Measurements from ENCODE around the gene PDE2A. TPM values are rescaled to one million over a fixed set of nuclear protein-coding genes. Genes with fewer than 3 reads are reported as not detected.

The PDE2A gene
- total and polyA plus RNA-seq, 2 experiments from 2014 or later, result 0.60 to 2.2 TPM

DNA sequence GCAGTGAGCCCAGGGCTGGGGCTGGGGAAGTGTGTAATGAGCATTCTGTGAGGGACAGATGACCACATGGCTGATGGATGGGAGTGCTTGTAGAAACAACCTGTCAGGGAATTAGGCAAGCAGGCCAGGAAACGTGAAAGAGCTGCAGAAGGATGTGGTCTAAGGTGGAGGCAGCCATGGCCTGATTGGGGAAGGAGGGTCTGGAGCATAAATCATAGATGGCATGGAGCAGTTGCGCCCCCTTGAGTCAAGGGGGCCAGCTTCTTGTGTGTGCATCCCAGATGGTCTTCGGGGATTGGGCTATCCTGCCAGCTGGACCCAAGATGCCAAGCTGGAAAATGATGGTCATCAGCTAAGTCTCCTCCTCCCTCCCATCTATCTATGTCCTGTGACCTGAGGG is 120.5 kb downstream of the PDE2A start:
- Histone ChIP-seq H3K4me3 (no peak overlapping the region), H2AFZ (no peak overlapping the region), H3K9me2 (replicated peaks; ENCODE audit: insufficient read depth) (no peaks in the 10 kb centered on the region), H3K4me2 (no peak overlapping the region), H3K79me2 (no peaks in the 10 kb centered on the region), H3K9me3 (ENCODE audit: low read depth) (no peaks in the 10 kb centered on the region), H3K36me3 (replicated peaks; ENCODE audit: insufficient read depth, low read depth) (no peaks in the 10 kb centered on the region), H3K27me3 (no peaks in the 10 kb centered on the region), H4K20me1 (ENCODE audit: insufficient read depth, poor library complexity, severe bottlenecking) (no peaks in the 10 kb centered on the region), H3K4me1 (ENCODE audit: insufficient read depth) (no peaks in the 10 kb centered on the region), H3K27ac (no peak overlapping the region)
- TF ChIP-seq, protein P1, sequence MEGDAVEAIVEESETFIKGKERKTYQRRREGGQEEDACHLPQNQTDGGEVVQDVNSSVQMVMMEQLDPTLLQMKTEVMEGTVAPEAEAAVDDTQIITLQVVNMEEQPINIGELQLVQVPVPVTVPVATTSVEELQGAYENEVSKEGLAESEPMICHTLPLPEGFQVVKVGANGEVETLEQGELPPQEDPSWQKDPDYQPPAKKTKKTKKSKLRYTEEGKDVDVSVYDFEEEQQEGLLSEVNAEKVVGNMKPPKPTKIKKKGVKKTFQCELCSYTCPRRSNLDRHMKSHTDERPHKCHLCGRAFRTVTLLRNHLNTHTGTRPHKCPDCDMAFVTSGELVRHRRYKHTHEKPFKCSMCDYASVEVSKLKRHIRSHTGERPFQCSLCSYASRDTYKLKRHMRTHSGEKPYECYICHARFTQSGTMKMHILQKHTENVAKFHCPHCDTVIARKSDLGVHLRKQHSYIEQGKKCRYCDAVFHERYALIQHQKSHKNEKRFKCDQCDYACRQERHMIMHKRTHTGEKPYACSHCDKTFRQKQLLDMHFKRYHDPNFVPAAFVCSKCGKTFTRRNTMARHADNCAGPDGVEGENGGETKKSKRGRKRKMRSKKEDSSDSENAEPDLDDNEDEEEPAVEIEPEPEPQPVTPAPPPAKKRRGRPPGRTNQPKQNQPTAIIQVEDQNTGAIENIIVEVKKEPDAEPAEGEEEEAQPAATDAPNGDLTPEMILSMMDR (IDR thresholded peaks at IDR 0.05; ENCODE audit: poor library complexity), result peak; percentile 6
- no peak for TF ChIP-seq EZH2 (IDR thresholded peaks at IDR 0.05; ENCODE audit: borderline replicate concordance)
- no peak for DNase-seq (ENCODE audit: low spot score)
- 82% methylated on average over 3 of the region's 3 CpGs for WGBS (ENCODE audit: low lambda C conversion rate, missing lambda C conversion rate)

DNA sequence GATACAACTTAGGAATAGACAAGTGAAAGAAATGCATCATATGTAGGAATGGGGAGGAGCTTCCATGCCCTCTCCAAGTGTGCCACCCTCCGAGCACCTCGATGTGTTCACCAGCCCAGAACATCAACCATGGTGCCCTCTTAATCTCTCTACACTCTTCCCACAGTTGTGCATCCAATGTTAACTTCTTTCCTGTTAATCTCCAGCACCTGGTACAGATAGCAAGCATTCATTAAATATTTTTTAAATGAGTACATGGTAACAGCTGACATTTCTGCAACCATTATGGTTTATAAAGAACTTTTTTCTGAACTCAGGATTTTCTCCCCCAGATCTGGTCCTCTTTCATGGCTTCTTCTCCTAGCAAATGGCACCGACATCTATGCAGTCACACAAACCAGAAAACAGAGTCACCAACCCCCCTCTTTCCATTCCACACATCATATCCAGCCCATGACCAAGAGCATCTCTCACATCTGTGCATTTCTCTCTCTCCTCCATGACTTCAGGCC is 121.8 kb downstream of the PDE2A start:
- Histone ChIP-seq H4K20me1 (ENCODE audit: insufficient read depth, poor library complexity, severe bottlenecking) (no peaks in the 10 kb centered on the region), H3K27ac (no peak overlapping the region), H3K9me2 (replicated peaks; ENCODE audit: insufficient read depth) (no peaks in the 10 kb centered on the region), H3K36me3 (replicated peaks; ENCODE audit: insufficient read depth, low read depth) (no peaks in the 10 kb centered on the region), H3K4me1 (ENCODE audit: insufficient read depth) (no peaks in the 10 kb centered on the region), H3K27me3 (no peaks in the 10 kb centered on the region), H2AFZ (no peak overlapping the region), H3K9me3 (ENCODE audit: low read depth) (no peaks in the 10 kb centered on the region), H3K79me2 (no peaks in the 10 kb centered on the region), H3K4me2 (no peak overlapping the region), H3K4me3 (no peak overlapping the region)
- WGBS (ENCODE audit: low lambda C conversion rate, missing lambda C conversion rate), result 97% methylated on average over 3 of the region's 3 CpGs
- TF ChIP-seq EZH2 (IDR thresholded peaks at IDR 0.05; ENCODE audit: borderline replicate concordance), result no peak
- TF ChIP-seq, protein P1 (IDR thresholded peaks at IDR 0.05; ENCODE audit: poor library complexity), result no peak
- no peak for TF ChIP-seq EZH2phosphoT487 (IDR thresholded peaks at IDR 0.05; ENCODE audit: low read depth, severe bottlenecking, unreplicated experiment)
- no peak for DNase-seq (ENCODE audit: low spot score)

DNA sequence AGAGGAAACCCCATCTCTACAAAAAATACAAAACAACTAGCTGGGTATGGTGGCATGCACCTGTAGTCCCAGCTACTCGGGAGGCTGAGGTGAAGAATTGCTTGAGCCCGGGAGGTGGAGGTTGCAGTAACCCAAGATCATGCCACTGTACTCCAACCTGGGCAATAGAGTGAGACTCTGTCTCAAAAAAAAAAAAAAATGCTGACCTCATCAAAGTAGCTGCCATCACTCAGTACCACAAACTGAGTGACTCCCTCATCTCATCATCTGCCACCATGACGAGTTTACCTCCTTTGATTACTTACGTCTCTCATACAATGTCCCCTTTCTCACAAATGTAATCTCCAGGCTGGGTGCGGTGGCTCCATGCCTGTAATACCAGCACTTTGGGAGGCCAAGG is 122.7 kb downstream of the PDE2A start:
- TF ChIP-seq, protein P1 (IDR thresholded peaks at IDR 0.05; ENCODE audit: poor library complexity), result no peak
- Histone ChIP-seq H2AFZ (no peak overlapping the region), H3K79me2 (no peaks in the 10 kb centered on the region), H4K20me1 (ENCODE audit: insufficient read depth, poor library complexity, severe bottlenecking) (no peaks in the 10 kb centered on the region), H3K27ac (peak overlapping the region; percentile 25), H3K4me1 (ENCODE audit: insufficient read depth) (no peaks in the 10 kb centered on the region), H3K36me3 (replicated peaks; ENCODE audit: insufficient read depth, low read depth) (no peaks in the 10 kb centered on the region), H3K9me2 (replicated peaks; ENCODE audit: insufficient read depth) (no peaks in the 10 kb centered on the region), H3K4me2 (no peak overlapping the region), H3K4me3 (no peak overlapping the region), H3K27me3 (no peaks in the 10 kb centered on the region), H3K9me3 (ENCODE audit: low read depth) (no peaks in the 10 kb centered on the region)
- WGBS (ENCODE audit: low lambda C conversion rate, missing lambda C conversion rate), result 94% methylated on average over 5 of the region's 5 CpGs
- DNase-seq (ENCODE audit: low spot score), result no peak

DNA sequence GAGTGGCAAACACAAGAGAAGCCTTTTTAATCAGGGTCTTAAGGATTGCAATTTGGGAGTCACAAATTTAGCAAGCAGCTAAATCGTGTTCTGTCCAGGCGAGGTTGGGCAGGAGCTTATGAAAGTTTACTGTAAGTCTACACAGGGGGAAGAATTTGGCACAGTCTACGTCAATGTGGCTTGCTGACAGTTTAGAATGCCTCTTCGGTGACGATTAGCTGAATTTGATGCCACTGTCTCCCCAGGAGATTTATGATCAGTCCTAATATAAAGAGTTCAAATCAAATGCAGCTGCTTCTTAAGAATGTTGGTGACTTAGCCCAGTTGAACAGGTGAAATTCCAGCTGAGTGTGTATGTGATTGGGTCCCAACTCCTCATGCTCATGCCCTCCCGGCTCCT is 125.8 kb downstream of the PDE2A start:
- no peaks in the 10 kb centered on the region for H4K20me1 ChIP-seq (ENCODE audit: insufficient read depth, poor library complexity, severe bottlenecking)
- H3K4me2 ChIP-seq, result no peak overlapping the region
- no peaks in the 10 kb centered on the region for H3K79me2 ChIP-seq
- no peaks in the 10 kb centered on the region for H3K4me1 ChIP-seq (ENCODE audit: insufficient read depth)
- H2AFZ ChIP-seq, result no peak overlapping the region
- TF ChIP-seq EZH2 (IDR thresholded peaks at IDR 0.05; ENCODE audit: borderline replicate concordance), result no peak
- no peak for TF ChIP-seq EZH2phosphoT487 (IDR thresholded peaks at IDR 0.05; ENCODE audit: low read depth, severe bottlenecking, unreplicated experiment)
- H3K9me3 ChIP-seq (ENCODE audit: low read depth), result no peaks in the 10 kb centered on the region
- H3K4me3 ChIP-seq, result no peak overlapping the region
- no peak overlapping the region for H3K27ac ChIP-seq
- 88% methylated on average over 6 of the region's 6 CpGs for WGBS (ENCODE audit: low lambda C conversion rate, missing lambda C conversion rate)
- H3K36me3 ChIP-seq (replicated peaks; ENCODE audit: insufficient read depth, low read depth), result no peaks in the 10 kb centered on the region
- no peaks in the 10 kb centered on the region for H3K9me2 ChIP-seq (replicated peaks; ENCODE audit: insufficient read depth)
- no peak for DNase-seq (ENCODE audit: low spot score)
- H3K27me3 ChIP-seq, result no peaks in the 10 kb centered on the region
